Measurements from ENCODE around the gene HSPG2. TPM values are rescaled to one million over a fixed set of nuclear protein-coding genes. Genes with fewer than 3 reads are reported as not detected.
A peak's percentile ranks its signal among the peaks of the same experiment; 100 is the strongest.

HSPG2 gene
- total and polyA plus RNA-seq, 7 experiments from 2014 or later: 1.0 to 20.8 (median 9.4) TPM

DNA sequence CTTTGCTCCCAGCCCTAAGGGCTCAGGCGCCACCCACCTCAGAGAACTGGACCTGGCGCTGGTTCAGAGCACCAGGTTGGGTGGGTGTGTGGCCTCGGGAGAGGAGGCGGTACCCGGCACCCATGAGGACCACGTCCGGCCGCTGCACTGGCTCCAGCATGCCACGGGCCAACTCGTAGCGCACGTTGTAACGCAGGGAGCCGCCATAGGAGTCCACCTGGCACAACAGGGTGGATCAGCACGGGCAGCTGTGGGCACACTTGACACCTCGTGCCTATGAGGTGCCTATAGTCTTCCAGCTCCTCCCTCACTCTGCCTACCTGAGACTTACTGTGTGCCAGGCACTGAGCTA, 56.5 kb downstream of the HSPG2 start:
- intact Hi-C loops (cut with micrococcal nuclease): no loop called here
- Histone ChIP-seq H3K4me3 (ENCODE audit: low read length) (no peak overlapping the region), H3K27me3 (ENCODE audit: control insufficient read depth in 2 of 2, insufficient read depth in 2 of 2, low read length in 2 of 2) (no peaks in the 10 kb centered on the region), H3K36me3 (ENCODE audit: control insufficient read depth in 2 of 3, insufficient read depth in 3 of 3, low read length in 3 of 3) (no peaks in the 10 kb centered on the region), H3K27ac (ENCODE audit: low read depth, low read length) (no peak overlapping the region), H3K4me1 (ENCODE audit: control insufficient read depth in 2 of 2, insufficient read depth in 2 of 2, low read length in 2 of 2) (no peaks in the 10 kb centered on the region), H3K9me3 (ENCODE audit: control insufficient read depth in 2 of 3, low read length in 3 of 3) (no peaks in the 10 kb centered on the region)
- Mint-ChIP-seq H3K4me3 (no peak overlapping the region), H3K4me1 (no peaks in the 10 kb centered on the region), H3K9me3 (no peaks in the 10 kb centered on the region), H3K36me3 (no peaks in the 10 kb centered on the region), H3K27ac (no peak overlapping the region), H3K27me3 (no peaks in the 10 kb centered on the region)
- DNase-seq (no peak), ATAC-seq (no peak)
- POLR2A ChIA-PET: no interaction called here
- CTCF ChIA-PET: no interaction called here

DNA sequence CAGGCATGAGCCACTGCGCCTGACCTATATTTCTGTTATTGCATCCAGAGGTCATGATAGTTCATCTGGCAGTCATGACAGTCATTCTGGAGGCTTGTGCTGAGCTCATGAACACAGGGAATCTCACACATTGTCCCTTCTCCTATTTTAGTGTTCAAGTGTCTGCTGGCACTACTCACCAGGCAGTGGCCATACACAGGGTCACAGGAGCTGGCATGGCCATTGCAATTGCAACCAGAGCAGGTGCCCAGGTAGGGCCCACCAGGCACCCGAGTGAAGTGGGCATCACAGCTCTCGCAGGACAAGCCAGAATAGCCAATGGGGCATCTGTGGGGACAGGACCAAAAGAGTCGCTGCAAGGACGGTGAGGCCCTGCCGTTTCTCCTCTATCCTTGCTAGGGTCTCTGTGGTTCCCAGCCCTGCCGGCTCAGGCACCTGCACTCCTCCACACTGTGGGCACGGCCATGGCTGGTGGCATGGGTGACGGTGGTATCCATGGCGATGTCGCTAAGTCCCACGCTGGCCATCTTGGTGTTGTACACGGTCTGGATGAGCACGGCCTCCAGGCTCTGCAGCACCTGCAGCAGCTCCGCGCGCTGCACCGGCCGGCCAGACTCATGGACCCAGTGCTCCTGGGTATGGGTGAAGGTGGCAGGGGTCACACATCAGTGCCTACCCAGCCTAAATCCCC, 57.0 kb downstream of the HSPG2 start:
- H3K4me1 Mint-ChIP-seq: no peaks in the 10 kb centered on the region
- no peak overlapping the region for H3K27ac Mint-ChIP-seq
- Histone ChIP-seq H3K4me1 (ENCODE audit: control insufficient read depth in 2 of 2, insufficient read depth in 2 of 2, low read length in 2 of 2) (no peaks in the 10 kb centered on the region), H3K4me3 (ENCODE audit: low read length) (no peak overlapping the region), H3K27me3 (ENCODE audit: control insufficient read depth in 2 of 2, insufficient read depth in 2 of 2, low read length in 2 of 2) (no peaks in the 10 kb centered on the region), H3K9me3 (ENCODE audit: control insufficient read depth in 2 of 3, low read length in 3 of 3) (no peaks in the 10 kb centered on the region), H3K36me3 (ENCODE audit: control insufficient read depth in 2 of 3, insufficient read depth in 3 of 3, low read length in 3 of 3) (no peaks in the 10 kb centered on the region), H3K27ac (ENCODE audit: low read depth, low read length) (no peak overlapping the region)
- H3K4me3 Mint-ChIP-seq: no peak overlapping the region
- peak in 1 of 9 donors; percentile 0 for DNase-seq
- H3K9me3 Mint-ChIP-seq: no peaks in the 10 kb centered on the region
- POLR2A ChIA-PET: no interaction called here
- CTCF ChIA-PET: no interaction called here
- no peaks in the 10 kb centered on the region for H3K36me3 Mint-ChIP-seq
- ATAC-seq: no peak
- intact Hi-C loops (cut with micrococcal nuclease): no loop called here
- no peaks in the 10 kb centered on the region for H3K27me3 Mint-ChIP-seq

DNA sequence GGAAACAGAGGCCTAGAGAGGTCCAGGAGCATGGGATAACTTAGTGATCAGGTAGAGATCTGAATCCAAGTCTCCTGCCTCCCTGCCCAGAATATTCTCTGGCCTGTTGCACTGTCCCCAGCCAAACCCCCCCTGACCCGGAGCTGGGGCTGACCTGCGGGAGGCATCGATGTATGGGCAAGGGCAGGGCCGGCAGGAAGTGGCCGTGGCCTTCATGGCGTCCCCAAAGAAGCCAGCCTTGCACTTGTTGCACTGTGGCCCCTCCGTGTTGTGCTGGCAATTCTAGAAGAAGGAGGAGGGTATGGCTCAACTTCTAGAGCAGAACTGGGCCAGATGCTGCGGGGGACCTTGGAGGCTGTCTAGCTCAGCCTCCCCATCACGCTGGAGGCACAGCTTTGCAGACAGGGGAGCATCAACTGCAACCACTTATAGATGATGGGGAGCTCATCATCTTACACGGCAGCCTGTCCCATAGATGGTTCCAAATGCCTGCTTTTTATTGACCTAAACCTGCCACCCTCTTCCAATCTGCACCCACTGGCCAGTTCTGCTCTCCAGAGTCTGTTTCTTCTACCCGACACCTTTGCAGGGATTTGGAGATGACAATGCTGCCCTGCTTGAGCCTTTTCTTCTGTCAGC, 58.2 kb downstream of the HSPG2 start:
- intact Hi-C loops (cut with micrococcal nuclease): no loop called here
- Mint-ChIP-seq H3K27ac (no peak overlapping the region), H3K27me3 (no peaks in the 10 kb centered on the region), H3K9me3 (no peaks in the 10 kb centered on the region), H3K36me3 (no peaks in the 10 kb centered on the region), H3K4me1 (no peaks in the 10 kb centered on the region), H3K4me3 (no peak overlapping the region)
- ATAC-seq: no peak
- no peaks in the 10 kb centered on the region for H3K27me3 ChIP-seq (ENCODE audit: control insufficient read depth in 2 of 2, insufficient read depth in 2 of 2, low read length in 2 of 2)
- ChIA-PET POLR2A (no interaction called here), CTCF (no interaction called here)
- H3K27ac ChIP-seq (ENCODE audit: low read depth, low read length): no peak overlapping the region
- no peaks in the 10 kb centered on the region for H3K9me3 ChIP-seq (ENCODE audit: control insufficient read depth in 2 of 3, low read length in 3 of 3)
- H3K4me1 ChIP-seq (ENCODE audit: control insufficient read depth in 2 of 2, insufficient read depth in 2 of 2, low read length in 2 of 2): no peaks in the 10 kb centered on the region
- H3K36me3 ChIP-seq (ENCODE audit: control insufficient read depth in 2 of 3, insufficient read depth in 3 of 3, low read length in 3 of 3): no peaks in the 10 kb centered on the region
- H3K4me3 ChIP-seq (ENCODE audit: low read length): no peak overlapping the region
- DNase-seq: peak in 1 of 9 donors; percentile 4

GRCh38 chr1:21878009-21878773, 58.9 kb downstream of the HSPG2 start:
- intact Hi-C loops (cut with micrococcal nuclease): no loop called here
- H3K27ac ChIP-seq (ENCODE audit: low read depth, low read length): no peak overlapping the region
- H3K4me1 Mint-ChIP-seq: peaks cover 0 to 1% (median 0%) of the 10 kb centered on the region in 7 donors
- no peaks in the 10 kb centered on the region for H3K9me3 Mint-ChIP-seq
- H3K36me3 ChIP-seq (ENCODE audit: control insufficient read depth in 2 of 3, insufficient read depth in 3 of 3, low read length in 3 of 3): no peaks in the 10 kb centered on the region
- DNase-seq (peak in 1 of 9 donors; percentile 7), ATAC-seq (no peak)
- no peak overlapping the region for H3K27ac Mint-ChIP-seq
- CTCF ChIA-PET: no interaction called here
- H3K4me3 Mint-ChIP-seq: no peak overlapping the region
- no peak overlapping the region for H3K4me3 ChIP-seq (ENCODE audit: low read length)
- no peaks in the 10 kb centered on the region for H3K27me3 ChIP-seq (ENCODE audit: control insufficient read depth in 2 of 2, insufficient read depth in 2 of 2, low read length in 2 of 2)
- no peaks in the 10 kb centered on the region for H3K36me3 Mint-ChIP-seq
- H3K9me3 ChIP-seq (ENCODE audit: control insufficient read depth in 2 of 3, low read length in 3 of 3): no peaks in the 10 kb centered on the region
- no peaks in the 10 kb centered on the region for H3K27me3 Mint-ChIP-seq
- no peaks in the 10 kb centered on the region for H3K4me1 ChIP-seq (ENCODE audit: control insufficient read depth in 2 of 2, insufficient read depth in 2 of 2, low read length in 2 of 2)
- POLR2A ChIA-PET: no interaction called here

DNA sequence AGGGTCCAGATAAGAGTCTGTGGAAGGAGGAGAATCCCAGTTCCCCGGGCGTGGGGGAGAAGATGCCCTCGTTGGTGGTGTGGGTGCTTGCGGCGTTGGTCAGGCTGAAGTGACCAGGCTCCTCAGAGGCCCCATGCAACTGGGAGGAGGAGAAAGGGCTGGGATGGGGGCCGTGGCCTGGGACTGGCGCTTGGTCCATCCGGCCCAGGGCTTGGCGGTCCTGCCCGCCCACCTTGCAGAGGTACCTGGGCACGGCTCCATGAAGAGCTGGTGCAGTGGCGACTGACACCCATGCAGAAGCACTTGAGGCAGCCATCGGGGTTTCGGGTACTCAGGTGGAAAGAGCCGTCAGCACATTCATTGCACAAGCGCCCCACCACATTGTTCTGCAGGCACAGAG, 60.8 kb downstream of the HSPG2 start:
- Mint-ChIP-seq H3K4me3 (no peak overlapping the region), H3K27ac (no peak overlapping the region), H3K27me3 (no peaks in the 10 kb centered on the region), H3K9me3 (no peaks in the 10 kb centered on the region), H3K36me3 (no peaks in the 10 kb centered on the region), H3K4me1 (peaks cover 0 to 3% (median 0%) of the 10 kb centered on the region in 7 donors)
- H3K4me1 ChIP-seq (ENCODE audit: control insufficient read depth in 2 of 2, insufficient read depth in 2 of 2, low read length in 2 of 2): no peaks in the 10 kb centered on the region
- H3K4me3 ChIP-seq (ENCODE audit: low read length): no peak overlapping the region
- intact Hi-C loops (cut with micrococcal nuclease): no loop called here
- H3K27me3 ChIP-seq (ENCODE audit: control insufficient read depth in 2 of 2, insufficient read depth in 2 of 2, low read length in 2 of 2): no peaks in the 10 kb centered on the region
- ChIA-PET POLR2A (no interaction called here), CTCF (no interaction called here)
- H3K9me3 ChIP-seq (ENCODE audit: control insufficient read depth in 2 of 3, low read length in 3 of 3): no peaks in the 10 kb centered on the region
- no peaks in the 10 kb centered on the region for H3K36me3 ChIP-seq (ENCODE audit: control insufficient read depth in 2 of 3, insufficient read depth in 3 of 3, low read length in 3 of 3)
- H3K27ac ChIP-seq (ENCODE audit: low read depth, low read length): no peak overlapping the region
- DNase-seq (peak in 1 of 9 donors; percentile 2), ATAC-seq (no peak)

- no peaks in the 10 kb centered on the region for H3K36me3 ChIP-seq (ENCODE audit: control insufficient read depth in 2 of 3, insufficient read depth in 3 of 3, low read length in 3 of 3)
- no peak overlapping the region for H3K4me3 Mint-ChIP-seq
- no peaks in the 10 kb centered on the region for H3K9me3 Mint-ChIP-seq
- no peak overlapping the region for H3K27ac Mint-ChIP-seq
- H3K4me1 Mint-ChIP-seq: peaks cover 0 to 3% (median 0%) of the 10 kb centered on the region in 7 donors
- H3K27ac ChIP-seq (ENCODE audit: low read depth, low read length): no peak overlapping the region
- intact Hi-C loops (cut with micrococcal nuclease): no loop called here
- H3K27me3 ChIP-seq (ENCODE audit: control insufficient read depth in 2 of 2, insufficient read depth in 2 of 2, low read length in 2 of 2): no peaks in the 10 kb centered on the region
- no peaks in the 10 kb centered on the region for H3K4me1 ChIP-seq (ENCODE audit: control insufficient read depth in 2 of 2, insufficient read depth in 2 of 2, low read length in 2 of 2)
- no peak overlapping the region for H3K4me3 ChIP-seq (ENCODE audit: low read length)
- DNase-seq: peak in 1 of 9 donors; percentile 6
- H3K36me3 Mint-ChIP-seq: no peaks in the 10 kb centered on the region
- ATAC-seq: no peak
- H3K9me3 ChIP-seq (ENCODE audit: control insufficient read depth in 2 of 3, low read length in 3 of 3): no peaks in the 10 kb centered on the region
- ChIA-PET POLR2A (no interaction called here), CTCF (interaction anchor here (0.6 kb wide), 1 partner anchor 48 kb away, joined by 3 read pairs; no protein-coding TSS in a partner anchor)
- no peaks in the 10 kb centered on the region for H3K27me3 Mint-ChIP-seq
Measured at GRCh38 chr1:21875621-21876063, 61.5 kb downstream of the HSPG2 start.

All from naive thymus-derived CD4-positive, alpha-beta T cell (primary cell).